Measurements from ENCODE around the gene SLC26A2.

SLC26A2 gene

DNA sequence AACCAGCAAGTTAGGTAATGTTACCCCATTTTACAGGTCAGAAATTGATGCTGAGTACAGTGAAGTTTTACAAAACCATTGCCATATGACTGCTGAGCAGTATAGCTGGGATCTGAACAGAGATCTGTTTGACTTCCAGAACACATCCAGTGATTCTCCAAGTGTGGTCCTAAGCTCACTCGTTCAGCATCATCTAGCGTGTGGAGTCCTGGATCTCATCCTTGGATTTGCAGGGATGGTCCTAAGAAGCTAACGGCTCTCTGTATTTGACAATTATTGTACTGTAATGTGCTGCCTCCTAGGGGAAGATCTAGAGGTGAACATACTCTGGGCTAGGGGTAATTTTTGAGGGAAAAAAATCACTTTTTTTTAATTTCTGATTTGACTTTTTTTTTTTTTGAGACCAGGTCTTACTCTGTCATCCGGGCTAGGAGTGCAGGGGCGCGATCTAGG lies 1.4 kb downstream of the SLC26A2 start:
- peak; percentile 76 for DNase-seq (ENCODE audit: low read depth)

DNA sequence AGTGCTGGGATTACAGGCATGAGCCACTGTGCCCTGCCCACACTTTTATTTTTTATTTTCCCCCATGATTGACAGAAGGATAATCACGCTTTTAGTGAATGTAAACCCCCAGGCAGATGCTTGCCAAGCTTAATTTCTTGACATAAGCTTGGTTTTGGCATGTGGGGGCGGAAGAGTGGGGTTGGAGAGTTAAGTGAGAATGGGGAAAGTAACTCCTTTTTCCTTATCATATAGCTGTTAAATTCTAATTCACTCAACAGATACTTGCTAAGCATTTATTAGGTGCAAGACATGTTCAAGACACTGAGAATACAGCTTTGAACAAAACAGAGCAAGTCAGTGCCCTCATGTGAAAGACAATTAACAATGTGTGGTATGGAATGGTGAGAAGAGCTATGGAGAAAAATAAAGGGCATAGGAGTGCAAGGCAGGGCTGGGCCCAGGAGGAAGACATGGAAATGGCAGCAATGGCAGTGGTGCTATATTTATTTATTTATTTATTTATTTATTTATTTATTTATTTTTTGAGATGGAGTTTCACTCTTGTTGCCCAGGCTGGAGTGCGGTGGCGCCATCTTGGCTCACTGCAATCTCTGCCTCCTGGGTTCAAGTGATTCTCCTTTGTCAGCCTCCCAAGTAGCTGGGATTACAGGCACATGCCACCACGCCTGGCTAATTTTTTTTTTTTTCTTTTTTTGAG lies 2.2 kb downstream of the SLC26A2 start:
- no peak for DNase-seq (ENCODE audit: low read depth)

DNA sequence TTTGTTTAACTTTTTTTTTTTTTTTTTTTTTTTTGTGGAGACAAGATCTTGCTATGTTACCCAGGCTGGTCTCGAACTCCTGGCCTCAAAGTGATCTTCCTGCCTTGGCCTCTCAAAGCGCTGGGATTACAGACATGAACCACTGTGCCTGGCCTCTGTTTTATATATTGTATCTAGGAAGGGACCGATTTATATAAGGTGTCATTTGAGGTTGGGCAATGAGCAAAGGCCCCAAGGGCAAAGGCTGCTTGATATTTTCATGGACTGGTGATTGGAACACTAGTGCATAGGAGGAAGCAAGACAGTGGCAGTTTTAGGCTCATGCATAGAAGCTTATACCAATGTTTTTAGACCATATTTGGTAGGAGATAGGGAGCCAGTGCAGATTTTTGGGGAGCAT lies 3.2 kb downstream of the SLC26A2 start:
- DNase-seq (ENCODE audit: low read depth) = no peak

DNA sequence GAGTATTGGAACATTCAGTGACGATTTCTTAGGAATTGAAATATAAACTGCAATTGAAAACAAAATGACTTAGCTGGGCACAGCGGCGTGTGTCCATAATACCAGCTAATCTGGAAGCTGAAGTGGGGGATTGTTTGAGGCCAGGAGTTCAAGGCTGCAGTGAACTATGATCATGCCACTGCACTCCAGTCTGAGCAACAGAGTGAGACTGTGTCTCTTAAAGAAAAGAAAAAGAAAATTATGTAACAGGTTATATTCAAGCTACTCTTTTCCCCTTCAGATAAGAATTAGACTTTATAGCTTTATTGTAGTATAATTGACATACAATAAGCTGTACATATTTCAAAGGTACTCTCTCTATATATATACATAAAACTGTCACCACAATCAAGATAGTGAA lies 6.4 kb downstream of the SLC26A2 start:
- no peak for DNase-seq (ENCODE audit: low read depth)

DNA sequence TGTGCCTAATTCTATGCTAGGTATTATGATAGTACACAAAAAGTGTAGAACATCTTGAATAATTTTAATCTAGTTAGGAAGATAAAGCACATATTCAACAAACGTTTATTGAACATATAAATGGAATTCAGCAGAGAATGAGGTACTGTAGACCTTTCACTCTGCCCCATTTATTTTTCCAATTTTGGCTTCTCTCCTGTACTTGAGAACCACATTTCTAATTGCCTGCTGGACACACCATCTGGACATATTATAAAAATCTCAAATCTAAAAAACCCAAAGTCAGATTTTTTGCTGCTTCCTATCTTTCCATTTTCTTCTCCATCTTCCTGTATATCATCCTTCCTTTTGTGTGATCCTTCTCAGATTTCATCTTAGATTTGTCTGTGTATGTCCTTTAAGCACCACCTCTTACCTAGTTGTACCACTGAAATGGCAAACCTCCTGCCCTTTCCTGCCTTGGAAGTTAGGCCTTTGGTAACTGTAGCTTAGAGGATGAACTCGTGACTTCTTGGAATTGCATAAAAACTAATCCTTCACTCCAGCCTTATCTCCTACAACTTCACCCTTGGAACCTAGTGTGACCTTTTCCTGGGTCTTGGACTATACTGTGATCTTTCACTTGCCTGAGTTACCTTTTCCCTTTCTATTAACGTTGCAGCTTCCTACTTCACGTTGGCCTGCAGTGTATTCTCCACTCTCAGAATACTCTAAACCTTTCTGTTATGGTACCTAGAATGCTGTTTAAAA lies 8.8 kb downstream of the SLC26A2 start:
- DNase-seq (ENCODE audit: low read depth) = no peak

DNA sequence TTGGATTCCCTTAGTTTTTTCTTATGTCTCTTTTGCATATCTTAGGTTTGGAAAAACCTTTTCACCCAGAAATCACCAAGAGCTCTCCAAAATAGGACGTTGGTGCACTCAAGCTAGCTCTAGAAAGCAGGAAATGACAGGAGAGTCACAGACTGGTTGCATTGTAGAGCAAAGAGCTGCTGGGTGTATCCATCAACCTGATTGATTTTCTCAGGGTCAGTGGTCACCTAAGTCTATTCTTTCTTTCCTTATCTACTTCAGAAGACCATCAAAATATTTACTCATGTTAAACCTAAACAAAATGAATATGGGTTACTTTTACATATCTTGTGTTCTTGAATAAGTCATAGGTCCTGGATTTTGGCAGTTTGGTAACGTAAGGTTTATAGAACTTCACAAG lies 14.9 kb downstream of the SLC26A2 start:
- no peak for DNase-seq (ENCODE audit: low read depth)

DNA sequence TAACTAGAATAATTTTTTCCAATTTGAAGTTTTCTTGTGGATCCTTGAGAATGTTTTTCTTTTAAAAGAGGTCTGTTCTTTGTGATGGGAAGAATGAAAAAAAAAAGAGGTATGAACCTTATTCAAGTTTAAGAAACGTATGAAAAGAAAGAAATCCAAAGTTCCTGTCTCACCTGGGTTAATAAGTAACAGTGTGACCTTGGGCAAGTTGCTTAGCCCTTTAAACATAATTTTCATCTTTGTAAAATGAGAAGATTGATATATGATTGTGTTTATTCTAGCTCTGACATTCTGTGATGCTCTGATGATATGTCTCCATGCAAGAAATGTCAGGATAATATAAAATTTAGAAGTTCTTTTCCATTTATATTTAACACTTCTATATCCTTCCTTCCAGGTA lies 19.3 kb downstream of the SLC26A2 start:
- no peak for DNase-seq (ENCODE audit: low read depth)

DNA sequence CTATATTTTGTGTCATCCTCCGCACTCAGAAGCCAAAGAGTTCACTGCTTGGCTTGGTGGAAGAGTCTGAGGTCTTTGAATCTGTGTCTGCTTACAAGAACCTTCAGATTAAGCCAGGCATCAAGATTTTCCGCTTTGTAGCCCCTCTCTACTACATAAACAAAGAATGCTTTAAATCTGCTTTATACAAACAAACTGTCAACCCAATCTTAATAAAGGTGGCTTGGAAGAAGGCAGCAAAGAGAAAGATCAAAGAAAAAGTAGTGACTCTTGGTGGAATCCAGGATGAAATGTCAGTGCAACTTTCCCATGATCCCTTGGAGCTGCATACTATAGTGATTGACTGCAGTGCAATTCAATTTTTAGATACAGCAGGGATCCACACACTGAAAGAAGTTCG lies 20.6 kb downstream of the SLC26A2 start:
- no peak for DNase-seq (ENCODE audit: low read depth)

DNA sequence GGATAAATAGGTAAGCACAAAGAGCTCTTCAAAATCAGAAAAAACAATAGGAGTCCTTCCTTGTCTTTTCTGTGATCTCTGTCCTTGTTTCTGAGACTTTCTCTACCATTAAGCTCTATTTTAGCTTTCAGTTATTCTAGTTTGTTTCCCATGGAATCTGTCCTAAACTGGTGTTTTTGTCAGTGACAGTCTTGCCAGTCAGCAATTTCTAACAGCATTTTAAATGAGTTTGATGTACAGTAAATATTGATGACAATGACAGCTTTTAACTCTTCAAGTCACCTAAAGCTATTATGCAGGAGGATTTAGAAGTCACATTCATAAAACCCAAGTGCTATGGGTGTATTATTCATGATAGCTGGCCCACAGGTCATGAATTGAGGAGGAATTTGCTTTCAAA lies 21.9 kb downstream of the SLC26A2 start:
- DNase-seq (ENCODE audit: low read depth) = no peak

DNA sequence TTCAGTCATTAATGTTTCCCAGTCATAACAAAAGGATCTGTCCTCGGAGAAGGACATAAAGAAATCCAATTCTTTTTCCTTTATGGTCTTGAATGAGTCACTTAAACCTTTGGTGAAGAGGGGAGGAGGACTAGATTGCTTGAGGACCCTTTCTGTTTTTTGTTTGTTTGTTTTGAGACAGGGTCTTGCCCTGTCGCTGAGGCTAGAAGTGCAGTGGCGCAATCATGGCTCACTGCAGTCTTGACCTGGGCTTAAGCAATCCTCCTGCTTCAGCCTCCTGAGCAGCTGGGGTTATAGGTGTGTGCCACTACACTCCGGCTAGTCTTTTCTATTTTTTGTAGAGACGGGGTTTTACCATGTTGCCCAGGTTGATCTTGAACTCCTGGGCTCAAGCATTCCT lies 27.6 kb downstream of the SLC26A2 start:
- DNase-seq (ENCODE audit: low read depth) = no peak

DNA sequence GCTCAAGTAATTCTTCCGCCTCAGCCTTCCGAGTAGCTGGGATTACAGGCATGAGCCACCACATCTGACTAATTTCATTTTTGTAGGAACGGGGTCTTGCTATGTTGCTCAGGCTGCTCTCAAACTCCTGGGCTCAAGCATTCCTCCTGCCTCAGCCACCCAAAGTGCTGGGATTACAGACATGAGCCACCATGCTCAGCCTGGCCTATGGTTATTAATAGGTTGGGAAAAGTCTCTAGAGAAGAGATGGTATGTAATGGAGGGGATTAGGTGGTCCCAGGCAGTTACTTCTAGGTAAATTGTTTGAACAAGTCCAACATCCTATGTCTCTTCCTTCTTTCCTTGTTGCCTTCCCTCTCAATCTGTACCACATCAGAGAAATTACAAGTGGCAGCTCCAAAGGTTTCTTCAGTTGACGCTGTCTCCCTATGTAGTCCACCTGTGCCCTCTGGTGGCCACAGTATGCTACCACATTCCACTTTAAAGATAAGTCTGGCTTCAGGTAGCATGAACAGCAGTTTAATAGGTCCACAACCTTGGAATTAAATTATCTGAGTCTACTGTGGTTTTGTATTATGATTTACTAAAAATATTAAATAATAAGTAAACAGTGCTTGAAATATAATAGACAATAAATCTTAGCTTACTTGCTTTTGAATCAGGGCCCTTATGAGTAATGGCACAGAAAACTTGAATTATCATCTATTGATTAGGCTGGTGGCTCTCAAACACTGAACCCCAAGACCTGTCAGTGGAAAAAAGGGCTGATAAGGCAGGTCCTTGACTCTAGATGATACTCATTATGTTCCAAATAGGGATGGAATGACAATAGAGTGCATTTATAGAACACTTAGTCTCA lies 30.2 kb downstream of the SLC26A2 start:
- peak; percentile 73 for DNase-seq (ENCODE audit: low read depth)

DNA sequence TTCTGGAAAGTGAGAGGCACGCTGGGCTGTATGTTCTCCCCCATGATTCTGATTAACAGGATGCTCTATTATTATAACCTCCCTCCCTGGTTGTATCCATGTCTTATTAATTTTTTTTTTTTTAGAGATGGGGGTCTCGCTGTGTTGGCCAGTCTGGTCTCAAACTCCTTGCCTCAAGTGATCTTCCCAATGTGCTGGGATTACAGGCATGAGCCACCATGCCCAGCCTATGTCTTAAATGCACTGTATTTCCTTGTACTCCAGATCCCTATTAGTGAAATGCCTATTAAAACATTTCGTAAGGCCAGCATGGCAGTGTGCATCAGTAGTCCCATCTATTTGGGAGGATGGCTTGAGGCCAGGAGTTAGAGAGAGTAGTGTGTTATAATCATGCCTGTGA lies 32.9 kb downstream of the SLC26A2 start:
- no peak for DNase-seq (ENCODE audit: low read depth)

DNA sequence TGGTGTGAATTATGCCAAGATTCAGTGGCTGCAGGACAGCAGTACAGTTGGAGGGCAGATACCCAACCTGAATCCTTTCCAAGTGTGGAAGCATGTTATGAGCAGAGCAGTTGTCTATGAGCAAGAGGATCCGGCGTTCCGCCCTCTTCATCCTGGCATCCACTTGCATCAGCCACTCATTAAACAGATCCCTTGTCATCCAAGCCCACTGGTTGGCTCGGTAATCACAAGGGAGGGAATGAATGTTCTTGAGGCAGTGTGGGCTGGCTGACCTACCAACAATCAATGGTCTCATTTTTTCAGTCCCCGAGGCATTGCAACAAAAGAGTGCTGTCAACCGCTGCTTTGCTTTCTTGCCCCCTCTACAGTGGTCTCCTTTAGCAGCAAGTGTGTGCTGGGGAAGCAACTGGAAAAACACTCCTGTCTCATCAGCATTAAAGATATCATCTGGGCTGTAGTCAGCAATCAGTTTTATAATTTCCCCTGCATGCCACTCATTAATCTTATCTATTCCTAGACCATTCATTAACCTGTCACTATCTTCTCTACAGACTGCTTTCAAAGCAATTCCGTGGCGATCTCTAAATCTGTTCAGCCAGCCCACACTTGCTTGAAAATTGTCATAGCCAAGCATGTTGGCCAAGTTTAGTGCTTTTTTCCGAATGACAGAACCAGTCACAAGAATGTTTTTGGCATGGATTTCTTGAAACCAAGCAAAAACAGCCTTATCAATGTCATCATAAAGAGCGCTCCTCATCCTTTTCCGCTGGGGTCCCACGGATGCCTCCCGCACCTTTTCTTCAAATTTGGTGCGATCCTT lies 35.0 kb downstream of the SLC26A2 start:
- DNase-seq (ENCODE audit: low read depth) = no peak

DNA sequence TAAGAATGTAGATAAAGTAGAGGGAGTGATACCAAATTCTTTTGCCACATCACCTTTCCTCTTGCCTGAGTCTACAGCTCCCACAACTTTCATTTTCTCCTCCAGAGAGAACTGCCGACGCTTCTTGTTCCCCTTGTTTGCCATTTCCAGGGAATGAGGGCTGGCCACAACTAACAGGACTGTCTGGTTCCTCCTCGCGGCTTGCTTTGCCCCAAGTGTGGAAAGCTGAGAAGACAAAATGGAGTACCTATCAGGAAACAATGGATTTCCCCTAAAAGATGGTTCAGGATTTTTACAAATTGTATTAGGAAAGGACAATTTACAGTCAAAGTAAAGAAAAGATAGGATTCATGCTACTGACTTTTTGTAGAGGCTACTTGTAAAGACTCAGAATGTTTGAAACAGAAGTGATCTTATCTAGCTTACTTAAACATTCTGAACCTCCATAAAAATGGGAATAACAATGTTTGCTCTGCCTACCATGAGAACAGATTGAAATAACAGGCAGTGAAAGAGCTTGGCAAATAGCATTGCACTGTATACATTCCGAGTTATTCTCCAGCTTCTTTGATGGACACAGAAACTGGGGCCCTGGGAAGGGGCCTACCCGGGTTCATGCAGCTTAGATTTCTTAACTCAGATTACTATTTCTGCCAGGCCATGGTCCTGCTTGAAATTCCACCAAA lies 35.8 kb downstream of the SLC26A2 start:
- no peak for DNase-seq (ENCODE audit: low read depth)

DNA sequence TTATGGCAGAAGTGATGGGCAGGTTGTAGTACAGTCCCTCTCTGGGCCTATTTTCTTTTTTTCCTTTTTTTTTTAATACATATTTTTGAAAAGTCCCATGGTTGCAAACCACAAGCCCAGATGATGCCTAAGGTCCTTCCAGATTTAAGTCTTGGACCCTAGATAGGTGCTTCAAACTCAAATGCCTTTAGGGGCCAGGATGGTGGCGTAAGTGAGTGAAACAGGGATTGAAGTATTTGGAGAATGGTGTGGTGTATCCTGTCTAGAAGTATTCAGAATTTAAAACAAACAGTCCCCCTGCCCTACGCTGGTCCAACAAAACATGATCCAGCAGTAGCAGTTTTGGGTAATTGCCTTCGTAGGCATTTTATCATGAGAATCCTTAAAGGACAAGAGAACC lies 37.7 kb downstream of the SLC26A2 start:
- DNase-seq (ENCODE audit: low read depth) = no peak

DNA sequence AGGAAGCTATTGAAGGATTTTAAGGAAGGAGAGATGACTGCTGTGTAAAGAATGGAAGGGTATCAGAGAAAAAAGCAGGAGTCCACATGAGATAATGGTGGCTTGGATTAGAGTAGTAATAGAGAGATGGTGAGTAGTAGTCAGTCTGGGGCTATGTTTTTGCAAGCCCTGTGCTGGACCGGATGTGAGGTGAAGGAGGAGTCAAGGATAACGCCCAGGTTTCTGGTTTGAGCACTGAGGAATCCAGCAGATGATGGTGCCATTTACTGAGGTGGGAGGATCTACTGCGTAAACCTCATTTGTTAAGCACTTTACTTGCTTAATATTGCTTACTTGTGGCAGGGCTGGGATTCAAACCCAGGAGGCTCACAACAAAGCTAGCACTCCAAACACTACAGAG lies 38.8 kb downstream of the SLC26A2 start:
- DNase-seq (ENCODE audit: low read depth) = peak; percentile 26

DNA sequence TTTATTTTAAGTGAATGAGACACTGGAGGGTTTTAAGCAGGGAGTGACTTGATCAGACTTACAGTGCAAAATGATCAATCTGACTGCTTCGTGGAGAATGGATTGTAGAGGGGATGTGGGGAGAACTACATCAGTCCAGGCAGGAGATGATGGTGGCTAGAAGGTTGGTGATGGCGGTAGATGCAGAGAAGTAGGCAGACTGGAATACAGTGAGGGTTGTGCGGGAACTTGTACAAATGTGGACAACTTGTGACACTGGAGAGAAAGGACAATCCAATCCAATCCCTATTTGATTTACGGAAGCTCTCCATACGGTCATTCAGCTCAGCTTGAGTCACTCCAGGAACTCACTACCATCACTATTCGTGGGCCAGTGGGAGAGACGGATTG lies 39.3 kb downstream of the SLC26A2 start:
- DNase-seq (ENCODE audit: low read depth) = no peak

DNA sequence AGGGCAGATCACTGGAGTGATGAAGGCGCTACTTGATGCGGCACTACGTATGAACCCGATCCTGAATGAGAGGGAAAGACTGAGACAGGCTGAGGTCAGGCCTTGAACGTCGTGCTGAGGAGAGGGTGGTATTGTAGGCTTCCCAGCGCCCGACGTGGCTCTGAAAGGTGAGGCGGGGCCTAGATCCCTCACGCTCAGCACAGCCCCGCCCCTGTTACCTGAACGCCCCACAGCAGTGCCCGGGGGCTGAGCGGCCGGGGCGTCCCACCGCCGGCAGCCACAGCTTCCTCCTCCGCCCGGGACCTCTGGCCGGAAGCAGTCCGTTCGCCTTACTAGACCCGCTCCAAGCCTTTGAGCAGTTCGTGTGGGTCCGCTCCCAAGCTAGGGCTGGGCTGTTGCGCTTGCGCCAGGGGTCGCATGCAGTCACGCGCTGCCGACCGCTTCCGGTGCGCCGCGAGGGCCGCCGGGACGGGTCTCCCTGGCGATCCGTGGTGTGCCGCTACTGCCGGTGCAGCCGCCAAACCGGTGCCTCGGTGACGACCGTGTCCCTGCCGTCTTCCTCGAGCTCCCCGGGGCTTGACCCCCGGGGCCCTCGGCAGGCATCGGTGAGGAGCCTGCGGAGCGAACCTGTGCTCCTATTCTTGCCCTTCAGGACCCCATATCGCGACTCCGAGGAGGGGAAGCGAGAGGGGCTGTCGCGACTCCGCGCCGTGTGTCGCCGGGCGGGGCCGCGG lies 39.9 kb downstream of the SLC26A2 start, which contains the start of the genes HMGXB3 and TIGD6:
TSS of gene HMGXB3 (plus strand) at position 484 of the 734 bp plus-strand sequence. CDS start 4,114 bp downstream, outside the sequence.
TSS of gene TIGD6 (minus strand) at position 399 of the 734 bp plus-strand sequence. CDS start 4,306 bp downstream, outside the sequence.
- peak; percentile 94 for DNase-seq (ENCODE audit: low read depth)

DNA sequence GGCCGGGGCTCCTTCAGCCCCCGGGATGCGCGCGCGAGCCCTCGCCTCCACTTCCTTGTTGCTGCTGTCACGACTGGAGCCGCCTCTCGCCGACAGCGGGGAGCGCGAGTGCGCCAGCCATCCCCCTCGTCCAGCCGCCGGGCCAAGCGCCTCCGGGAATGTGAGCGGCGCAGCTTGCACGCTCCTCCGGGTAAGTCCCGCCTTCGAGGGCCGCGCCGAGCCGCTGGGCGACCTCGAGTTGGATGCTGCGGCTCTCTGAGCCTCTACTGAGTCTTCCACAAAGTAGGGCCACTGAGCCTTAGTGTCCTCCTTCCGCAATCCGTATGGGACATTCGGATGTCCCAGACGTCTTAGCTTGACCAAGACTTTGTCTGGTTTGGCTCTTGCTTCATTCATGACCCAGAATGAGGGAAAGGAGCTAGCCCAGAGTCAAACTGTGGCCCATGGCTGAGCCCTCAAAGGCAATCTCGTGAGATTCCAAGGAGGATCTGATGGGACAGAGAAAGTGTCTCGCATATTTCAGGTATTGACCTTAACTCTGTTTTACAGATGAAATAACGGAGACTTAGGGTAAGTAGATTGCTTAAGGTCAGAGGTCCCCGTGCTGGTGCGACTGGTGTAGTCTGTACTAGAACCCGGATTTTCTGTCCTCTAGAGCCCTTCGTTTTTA lies 40.6 kb downstream of the SLC26A2 start:
- peak; percentile 31 for DNase-seq (ENCODE audit: low read depth)
